Neural cell (in vitro differentiated cells): ENCODE measurements around the gene TIPRL. TPM values are rescaled to one million over a fixed set of nuclear protein-coding genes. Genes with fewer than 3 reads are reported as not detected.

ENCODE experiments used
- H2AFZ ChIP-seq: fragments of 200-600, 300-800 bp; sonication (generic), shearing (Covaris generic); 2 replicates; pipeline ENCODE4 v1.6.0; 2014; ENCODE audit warnings: low read depth, mild to moderate bottlenecking, antibody characterized with exemption, low read length, moderate library complexity
- H3F3A ChIP-seq: fragments of 200-600 bp; shearing (Covaris generic); 2 replicates; pipeline ENCODE4 v1.6.1; 2016; ENCODE audit warnings: mild to moderate bottlenecking, moderate library complexity, mixed read lengths, antibody characterized with exemption, low read length; ENCODE audit not compliant: insufficient read depth, poor library complexity, severe bottlenecking
- H3K27ac ChIP-seq: fragments of 200-600, 300-800 bp; sonication (generic), shearing (Covaris generic); 2 replicates; pipeline ENCODE4 v1.5.1; 2014; ENCODE audit warnings: mild to moderate bottlenecking, low read length, moderate library complexity
- H3K27me3 ChIP-seq: fragments of 300-800, 200-600 bp; sonication (generic), shearing (Covaris generic); 2 replicates; pipeline ENCODE4 v1.6.0; 2014; ENCODE audit warnings: mild to moderate bottlenecking, low read depth, low read length, moderate library complexity; ENCODE audit not compliant: insufficient read depth
- H3K36me3 ChIP-seq: fragments of 300-800, 200-600 bp; sonication (generic), shearing (Covaris generic); 2 replicates; pipeline ENCODE4 v1.5.1; 2014; ENCODE audit warnings: mild to moderate bottlenecking, antibody characterized with exemption, low read length, moderate library complexity; ENCODE audit not compliant: insufficient read depth
- H3K4me2 ChIP-seq: fragments of 300-800, 200-600 bp; sonication (generic), shearing (Covaris generic); 2 replicates; pipeline ENCODE4 v1.6.0; 2014; ENCODE audit warnings: mild to moderate bottlenecking, low read length
- H3K4me3 ChIP-seq: fragments of 300-800, 200-600 bp; sonication (generic), shearing (Covaris generic); 2 replicates; pipeline ENCODE4 v1.5.1; 2014; ENCODE audit warnings: mild to moderate bottlenecking, low read length, moderate library complexity
- H3K79me2 ChIP-seq: fragments of 200-600 bp; shearing (Covaris generic); replicated peaks from 2 replicates; pipeline ENCODE4 v1.6.0; 2014; ENCODE audit warnings: mild to moderate bottlenecking, low read length, moderate library complexity; ENCODE audit not compliant: insufficient read depth
- H3K9ac ChIP-seq: fragments of 300-800, 200-600 bp; sonication (generic), shearing (Covaris generic); 2 replicates; pipeline ENCODE4 v1.6.1; 2016; ENCODE audit warnings: mild to moderate bottlenecking, low read length, mixed read lengths
- H3K9me2 ChIP-seq: fragments of 200-600 bp; shearing (Covaris generic); 2 replicates; pipeline ENCODE4 v1.6.1; 2016; ENCODE audit warnings: mild to moderate bottlenecking, low read length, mixed read lengths; ENCODE audit not compliant: insufficient read depth
- H3K9me3 ChIP-seq: fragments of 200-600, 300-800 bp; sonication (generic), shearing (Covaris generic); 2 replicates; pipeline ENCODE4 v1.6.1; 2016; ENCODE audit warnings: mild to moderate bottlenecking, mixed run types, low read length, moderate library complexity, mixed read lengths
- H4K20me1 ChIP-seq: fragments of 200-600 bp; shearing (Covaris generic); 2 replicates; pipeline ENCODE4 v1.6.1; 2016; ENCODE audit warnings: mild to moderate bottlenecking, mixed run types; ENCODE audit not compliant: insufficient read depth
- CTCF ChIP-seq: fragments of 450-650 bp; IDR thresholded peaks from 2 replicates; pipeline ENCODE4 v1.5.1; 2014; ENCODE audit warnings: antibody characterized with exemption, mild to moderate bottlenecking, moderate library complexity; ENCODE audit not compliant: poor library complexity, severe bottlenecking
- EP300 ChIP-seq: fragments of 450-650 bp; conservative IDR thresholded peaks from 2 replicates; pipeline ENCODE4 v1.6.1; 2014; ENCODE audit warnings: antibody characterized with exemption, mild to moderate bottlenecking, moderate library complexity; ENCODE audit not compliant: poor library complexity, severe bottlenecking
- EZH2 ChIP-seq: fragments of 200-600, 300-800 bp; shearing (Covaris generic), sonication (generic); IDR thresholded peaks from 2 replicates; pipeline ENCODE4 v1.6.1; 2014; ENCODE audit warnings: antibody characterized with exemption, low read length, borderline replicate concordance, mild to moderate bottlenecking; ENCODE audit not compliant: insufficient read depth, poor library complexity, severe bottlenecking
- MXI1 ChIP-seq: fragments of 450-650 bp; conservative IDR thresholded peaks from 2 replicates; pipeline ENCODE4 v1.6.1; 2014; ENCODE audit warnings: antibody characterized with exemption, mild to moderate bottlenecking; ENCODE audit not compliant: poor library complexity, severe bottlenecking
- POLR2AphosphoS5 ChIP-seq: IDR thresholded peaks from 2 replicates; pipeline ENCODE4 v1.6.1; 2012
- RAD21 ChIP-seq: fragments of 450-650 bp; conservative IDR thresholded peaks from 2 replicates; pipeline ENCODE4 v1.6.1; 2014; ENCODE audit warnings: antibody characterized with exemption, mild to moderate bottlenecking, moderate library complexity
- REST ChIP-seq: IDR thresholded peaks from 2 replicates; pipeline ENCODE4 v1.6.1; 2012; ENCODE audit warnings: borderline replicate concordance
- SMC3 ChIP-seq: fragments of 450-650 bp; conservative IDR thresholded peaks from 2 replicates; pipeline ENCODE4 v1.6.1; 2014; ENCODE audit warnings: antibody characterized with exemption, mild to moderate bottlenecking, moderate library complexity; ENCODE audit not compliant: poor library complexity
- TAF1 ChIP-seq: IDR thresholded peaks from 2 replicates; pipeline ENCODE4 v1.6.1; 2012; ENCODE audit warnings: low read depth
- polyA plus RNA-seq: library from polyadenylated mRNA; depleted of rRNA; stranded (reverse); fragments of >200 nt; gene quantifications from 2 replicates; pipeline ENCODE4 v1.2.3, GENCODE V29; 2014

Gene TIPRL
- polyA plus RNA-seq, 1 donor from 2014 or later: 131 TPM

GRCh38 chr1:168155910-168156309, 22.9 kb upstream of the TIPRL start:
- Histone ChIP-seq H3K79me2 (no peaks in the 10 kb centered on the region), H3K4me2 (no peak overlapping the region), H3K9ac (no peak overlapping the region), H3K9me2 (no peaks in the 10 kb centered on the region), H3F3A (no peaks in the 10 kb centered on the region), H4K20me1 (no peaks in the 10 kb centered on the region), H2AFZ (no peak overlapping the region), H3K27me3 (no peaks in the 10 kb centered on the region), H3K4me3 (no peak overlapping the region), H3K27ac (no peak overlapping the region), H3K36me3 (no peaks in the 10 kb centered on the region), H3K9me3 (no peaks in the 10 kb centered on the region)
- no peak for TF ChIP-seq RAD21
- TF ChIP-seq TAF1: no peak
- no peak for TF ChIP-seq MXI1
- no peak for TF ChIP-seq POLR2AphosphoS5
- TF ChIP-seq EZH2: no peak
- TF ChIP-seq REST: no peak
- no peak for TF ChIP-seq SMC3
- TF ChIP-seq EP300: no peak
- TF ChIP-seq CTCF: no peak

DNA sequence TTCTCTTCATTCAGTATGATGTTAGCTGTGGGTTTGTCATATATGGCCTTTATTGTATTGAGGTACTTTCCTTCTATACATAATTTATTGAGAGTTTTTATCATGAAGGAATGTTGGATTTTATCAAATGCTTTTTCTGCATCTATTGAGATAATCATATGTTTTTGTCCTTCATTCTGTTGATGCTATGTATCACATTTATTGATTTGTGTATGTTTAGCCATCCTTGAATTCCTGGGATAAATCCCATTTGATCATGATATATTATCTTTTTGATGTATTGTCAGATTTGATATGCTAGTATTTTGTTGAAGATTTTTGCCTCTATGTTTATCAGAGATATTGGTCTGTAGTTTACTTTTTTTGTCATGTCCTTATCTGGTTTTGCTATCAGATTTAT, 21.1 kb upstream of the TIPRL start:
- Histone ChIP-seq H3K9me3 (no peaks in the 10 kb centered on the region), H4K20me1 (no peaks in the 10 kb centered on the region), H3K27ac (no peak overlapping the region), H3K36me3 (no peaks in the 10 kb centered on the region), H2AFZ (no peak overlapping the region), H3K9ac (no peak overlapping the region), H3K4me2 (no peak overlapping the region), H3K79me2 (no peaks in the 10 kb centered on the region), H3K27me3 (no peaks in the 10 kb centered on the region), H3K4me3 (no peak overlapping the region), H3K9me2 (no peaks in the 10 kb centered on the region), H3F3A (no peaks in the 10 kb centered on the region)
- TF ChIP-seq CTCF (no peak), SMC3 (no peak), TAF1 (no peak), POLR2AphosphoS5 (no peak), REST (no peak), EZH2 (no peak), MXI1 (no peak), RAD21 (no peak), EP300 (no peak)
